ENCODE results near the gene B3GALT5.

DNA sequence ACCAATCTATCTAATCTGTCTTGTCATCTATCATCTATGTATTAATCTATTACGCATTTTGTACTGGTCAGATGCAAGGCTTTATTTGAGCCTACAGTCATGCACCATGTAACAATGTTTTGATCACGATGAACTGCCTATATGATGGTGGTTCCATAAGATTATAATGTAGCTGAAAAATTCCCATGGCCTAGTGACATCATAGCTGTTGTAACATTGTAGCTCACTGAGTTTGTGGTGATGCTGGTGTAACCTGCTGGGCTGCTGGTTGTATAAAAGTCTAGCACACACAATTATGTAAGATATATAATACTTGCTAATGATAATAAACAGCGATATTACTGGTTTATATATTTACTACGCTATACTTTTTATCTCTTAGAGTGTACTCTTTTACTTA is 67.5 kb downstream of the B3GALT5 start:
- TF ChIP-seq, protein P1, sequence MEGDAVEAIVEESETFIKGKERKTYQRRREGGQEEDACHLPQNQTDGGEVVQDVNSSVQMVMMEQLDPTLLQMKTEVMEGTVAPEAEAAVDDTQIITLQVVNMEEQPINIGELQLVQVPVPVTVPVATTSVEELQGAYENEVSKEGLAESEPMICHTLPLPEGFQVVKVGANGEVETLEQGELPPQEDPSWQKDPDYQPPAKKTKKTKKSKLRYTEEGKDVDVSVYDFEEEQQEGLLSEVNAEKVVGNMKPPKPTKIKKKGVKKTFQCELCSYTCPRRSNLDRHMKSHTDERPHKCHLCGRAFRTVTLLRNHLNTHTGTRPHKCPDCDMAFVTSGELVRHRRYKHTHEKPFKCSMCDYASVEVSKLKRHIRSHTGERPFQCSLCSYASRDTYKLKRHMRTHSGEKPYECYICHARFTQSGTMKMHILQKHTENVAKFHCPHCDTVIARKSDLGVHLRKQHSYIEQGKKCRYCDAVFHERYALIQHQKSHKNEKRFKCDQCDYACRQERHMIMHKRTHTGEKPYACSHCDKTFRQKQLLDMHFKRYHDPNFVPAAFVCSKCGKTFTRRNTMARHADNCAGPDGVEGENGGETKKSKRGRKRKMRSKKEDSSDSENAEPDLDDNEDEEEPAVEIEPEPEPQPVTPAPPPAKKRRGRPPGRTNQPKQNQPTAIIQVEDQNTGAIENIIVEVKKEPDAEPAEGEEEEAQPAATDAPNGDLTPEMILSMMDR (IDR thresholded peaks at IDR 0.05; ENCODE audit: insufficient read depth, low read depth, low read length), result no peak
- TF ChIP-seq EZH2 (IDR thresholded peaks at IDR 0.05; ENCODE audit: insufficient read depth, low read length), result no peak
